Right renal cortex interstitium (tissue), 3 donors: ENCODE measurements around the gene MYO1F. TPM values are rescaled to one million over a fixed set of nuclear protein-coding genes. Genes with fewer than 3 reads are reported as not detected.
"Not testable (repeated sequence)": the region's sequence is repeated elsewhere in the genome, so short reads cannot be mapped to it uniquely, and the experiment has no call there.

ENCODE experiments used
- DNase-seq, 3 donors: peaks; one replicate each; pipeline ENCODE4 v3.0.0-alpha.2; 2013; ENCODE audit warnings: low read depth in 3 of 3, low spot score in 2 of 3
- polyA plus RNA-seq, 3 donors: library from polyadenylated mRNA; unstranded; fragments of 120-200 nt; gene quantifications; one replicate each; pipeline ENCODE4 v1.2.1, GENCODE V29; 2013; ENCODE audit not compliant: insufficient read length in 3 of 3

The MYO1F gene
- polyA plus RNA-seq, 3 donors, result 2.4 to 4.8 (median 3.3) TPM

GRCh38 chr19:8600816-8601215 is 23.6 kb upstream of the MYO1F start:
- no peak for DNase-seq

GRCh38 chr19:8600064-8600463 is 22.8 kb upstream of the MYO1F start:
- DNase-seq, result no peak

GRCh38 chr19:8596168-8596567 is 18.9 kb upstream of the MYO1F start:
- no peak for DNase-seq

- DNase-seq, result no peak
Measured at GRCh38 chr19:8595651-8596050, 18.4 kb upstream of the MYO1F start.

DNA sequence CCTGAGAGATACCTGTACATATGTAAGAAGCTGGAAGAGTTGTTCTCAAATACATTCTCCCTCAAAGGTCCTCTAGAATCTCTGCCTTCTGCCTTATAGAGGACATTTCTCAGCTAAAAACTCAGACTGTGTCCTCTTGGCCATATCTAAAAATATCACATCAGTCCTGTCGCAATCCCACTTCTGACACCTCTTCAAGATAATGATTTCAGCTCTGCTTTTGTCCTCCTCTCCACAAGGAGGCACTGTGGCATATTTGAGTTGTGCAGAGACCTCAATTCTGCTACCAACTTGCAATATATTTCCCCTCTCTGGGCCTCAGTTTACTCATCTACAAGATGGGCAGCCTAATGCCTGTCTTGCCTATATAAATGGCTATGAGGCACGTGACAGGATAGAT is 16.7 kb upstream of the MYO1F start:
- DNase-seq, result no peak

DNA sequence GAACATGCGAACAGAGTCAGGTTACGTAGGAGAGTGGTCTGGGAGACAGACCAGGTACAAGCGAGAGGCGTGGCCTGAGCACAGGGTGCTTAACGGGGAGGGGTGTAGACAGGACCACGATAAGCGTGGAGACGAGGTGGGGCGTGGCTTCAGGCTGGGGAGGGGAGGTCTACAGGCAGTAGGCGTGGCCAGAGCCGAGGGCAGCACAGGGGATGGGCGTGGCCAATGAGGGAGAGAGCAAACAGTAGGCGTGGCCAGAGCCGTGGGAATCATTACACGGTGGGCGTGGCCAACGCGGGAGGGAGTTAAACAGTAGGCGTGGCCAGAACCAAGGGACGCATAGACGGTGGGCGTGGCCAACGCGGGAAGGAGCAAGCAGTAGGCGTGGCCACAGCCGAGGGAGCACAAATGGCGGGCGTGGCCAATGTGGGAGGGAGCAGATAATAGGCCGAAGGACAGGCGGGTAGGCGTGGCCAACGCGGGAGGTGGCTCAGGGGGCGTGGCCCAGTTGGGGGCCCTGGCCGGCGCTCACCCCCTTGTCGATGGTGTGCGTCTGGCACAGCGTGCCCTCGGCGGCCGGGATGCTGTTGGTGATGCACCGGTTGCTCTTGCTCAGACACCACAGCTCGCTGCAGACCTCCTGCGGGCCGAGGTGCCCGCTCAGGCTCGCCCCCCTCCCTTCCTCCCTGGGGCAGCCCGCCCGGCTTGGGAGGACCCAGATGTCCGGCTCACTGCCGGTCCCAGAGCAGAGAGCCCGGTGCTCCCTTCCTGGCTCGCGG is 15.2 kb upstream of the MYO1F start:
- DNase-seq, result peak; percentile 82 to 88 (median 84)

GRCh38 chr19:8589177-8589714 is 12.0 kb upstream of the MYO1F start:
- no peak for DNase-seq

DNA sequence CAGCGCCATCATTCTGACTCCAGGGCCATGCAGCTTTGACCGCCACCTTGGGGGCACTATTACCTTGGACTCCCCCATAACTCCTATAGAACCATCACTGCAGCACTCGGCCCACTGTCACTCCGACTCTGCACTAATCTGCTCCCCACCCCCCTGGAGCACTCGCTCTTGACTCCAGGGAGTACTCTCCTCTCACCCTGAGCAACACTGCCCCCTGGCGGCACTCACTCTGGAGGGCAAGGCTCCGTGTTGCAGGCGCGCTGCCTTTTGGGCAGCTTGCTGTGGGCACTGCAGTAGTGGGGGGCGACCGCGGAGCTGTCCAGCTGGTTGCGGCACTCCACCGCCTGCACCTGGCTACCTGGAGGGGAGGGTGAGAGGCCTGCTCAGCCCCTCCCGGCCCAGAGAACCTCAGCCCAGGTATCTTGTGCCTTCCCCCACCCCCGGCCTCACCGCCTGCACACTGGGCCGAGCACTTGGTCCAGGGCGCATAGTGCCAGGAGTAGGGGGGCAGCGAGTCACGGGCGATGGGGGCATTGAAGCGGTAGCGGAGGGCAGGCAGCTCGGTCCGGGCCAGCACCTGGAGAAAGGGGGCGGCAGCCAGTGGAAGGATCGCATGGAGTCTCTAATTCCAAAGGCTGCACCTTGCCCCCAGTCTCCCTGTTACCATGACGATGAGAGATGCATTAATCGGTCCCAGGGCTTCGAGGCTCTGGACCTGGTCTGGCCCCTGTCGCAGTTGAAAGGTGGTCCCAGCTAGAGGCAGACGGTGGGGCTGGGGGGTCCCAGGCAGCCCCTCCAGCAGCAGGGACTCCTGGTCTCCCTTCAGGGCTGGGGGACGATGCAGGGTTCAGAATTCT is 8.9 kb upstream of the MYO1F start:
- no peak for DNase-seq

- no peak for DNase-seq
Measured at GRCh38 chr19:8584965-8585893, 8.0 kb upstream of the MYO1F start.

DNA sequence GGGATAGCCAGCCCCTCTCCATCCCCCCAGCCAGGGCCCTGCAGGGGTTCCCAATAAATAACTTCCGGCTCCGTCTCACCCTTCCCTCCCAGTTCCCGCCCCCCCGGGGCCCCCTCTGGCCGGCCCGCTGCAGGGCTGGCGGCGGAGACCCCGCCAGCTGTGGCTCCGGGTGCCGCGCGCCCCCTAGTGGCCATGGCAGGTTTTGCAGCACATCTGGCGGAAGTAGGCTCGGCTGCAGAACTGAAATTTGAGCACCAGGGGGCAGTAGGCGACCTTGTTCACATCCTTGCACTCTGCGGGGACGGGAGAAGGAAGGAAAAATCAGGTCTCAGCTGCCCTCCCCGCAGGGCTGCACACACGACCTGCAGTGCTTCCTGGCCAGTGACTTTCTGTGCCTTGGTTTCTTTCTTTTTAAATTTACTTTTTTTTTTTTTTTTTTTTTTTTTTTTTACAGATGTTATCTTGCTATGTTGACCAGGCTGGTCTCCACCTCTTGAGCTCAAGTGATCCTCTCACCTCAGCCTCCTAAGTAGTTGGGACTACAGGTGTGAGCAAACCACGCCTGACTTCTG is 3.6 kb upstream of the MYO1F start:
- peak; percentile 58 to 65 (median 59) for DNase-seq

DNA sequence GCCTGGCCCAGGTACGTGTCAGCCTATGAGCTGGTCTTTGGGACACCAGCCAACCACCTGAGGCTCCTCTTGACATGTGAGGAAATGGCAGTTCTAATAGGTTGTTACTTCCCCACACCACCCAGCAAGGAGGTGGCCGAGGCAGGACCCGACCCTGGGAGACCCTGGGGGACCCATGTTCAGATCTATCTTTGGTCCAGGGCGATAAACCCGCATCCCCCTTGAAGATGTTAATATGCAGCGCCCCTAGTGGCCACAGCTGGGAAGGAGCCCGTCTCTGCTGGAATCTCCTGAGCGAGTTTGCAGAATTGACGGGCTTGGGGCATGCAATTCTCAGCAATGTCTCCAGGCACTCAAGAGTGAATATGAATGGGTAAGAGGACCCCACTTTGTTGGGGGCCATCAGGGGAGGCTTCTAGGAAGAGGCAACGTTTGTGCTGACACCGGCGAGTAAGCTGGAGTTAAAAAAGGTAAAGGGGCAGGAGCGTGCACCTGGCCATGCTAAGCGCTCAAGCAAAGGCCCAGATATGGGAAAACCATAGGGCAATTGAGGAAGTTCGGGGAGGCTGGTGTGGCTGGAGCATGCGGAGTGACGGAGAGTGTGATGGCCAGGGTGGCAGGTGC is 1.5 kb upstream of the MYO1F start:
- DNase-seq, result peak in 2 of 3 donors; percentile 36 to 43

GRCh38 chr19:8577741-8578140 is 499 bp upstream of the MYO1F start:
- DNase-seq, result no peak

DNA sequence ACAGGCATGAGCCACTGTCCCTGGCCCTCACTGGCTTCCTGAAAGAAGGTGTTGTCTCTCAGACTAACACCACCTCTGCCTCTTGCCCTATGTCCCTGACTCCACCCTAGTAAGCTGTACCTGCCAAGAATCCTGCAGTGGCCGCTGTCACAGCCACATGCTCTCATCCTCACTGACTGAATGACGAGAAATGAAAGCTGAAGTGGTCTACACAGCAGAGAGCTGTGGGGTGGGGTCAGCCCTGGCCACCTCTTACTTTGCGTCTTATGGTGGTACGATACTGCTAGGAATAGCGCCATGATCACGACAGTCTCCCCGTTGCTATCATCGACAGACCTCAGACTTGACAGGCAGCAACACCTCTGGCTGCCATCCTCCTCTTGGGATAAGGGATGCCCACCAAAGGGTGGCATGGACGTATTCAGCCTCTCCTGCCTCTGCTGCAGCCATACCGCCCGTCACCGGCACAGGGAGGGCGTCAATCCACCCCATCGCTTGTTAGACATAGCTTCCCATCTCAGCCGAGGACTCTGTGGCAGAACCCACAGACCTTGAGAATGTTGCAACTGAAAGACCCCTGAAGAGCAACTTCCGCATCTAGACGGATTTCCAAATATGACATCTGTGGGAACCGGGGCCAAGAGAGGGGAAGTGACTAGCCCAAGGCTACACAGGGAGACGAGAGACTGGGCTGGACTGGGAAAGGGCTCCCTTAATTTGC is 809 bp downstream of the MYO1F start:
- no peak for DNase-seq

- DNase-seq, result no peak
Measured at GRCh38 chr19:8575467-8575997, 1.7 kb downstream of the MYO1F start.

- not testable (repeated sequence) for DNase-seq
Measured at GRCh38 chr19:8574619-8574922, 2.7 kb downstream of the MYO1F start.

- no peak for DNase-seq
Measured at GRCh38 chr19:8573316-8573715, 3.9 kb downstream of the MYO1F start.

- no peak for DNase-seq
Measured at GRCh38 chr19:8571006-8571411, 6.2 kb downstream of the MYO1F start.

- no peak for DNase-seq
Measured at GRCh38 chr19:8569066-8569771, 8.0 kb downstream of the MYO1F start.
